Measurements from ENCODE around the gene UACA.
"Not testable (repeated sequence)": the region's sequence is repeated elsewhere in the genome, so short reads cannot be mapped to it uniquely, and the experiment has no call there.

The UACA gene

GRCh38 chr15:70742928-70743327, 20.4 kb downstream of the UACA start:
- no peak overlapping the region for H3K4me3 ChIP-seq (replicated peaks in 1 of 2; ENCODE audit: low read depth in 2 of 2, low read length in 2 of 2)
- no peak for TF ChIP-seq CTCF (IDR thresholded peaks at IDR 0.05; ENCODE audit: low read depth, low read length)
- DNase-seq (ENCODE audit: low read depth in 2 of 2), result peak in 1 of 2 donors; percentile 45

DNA sequence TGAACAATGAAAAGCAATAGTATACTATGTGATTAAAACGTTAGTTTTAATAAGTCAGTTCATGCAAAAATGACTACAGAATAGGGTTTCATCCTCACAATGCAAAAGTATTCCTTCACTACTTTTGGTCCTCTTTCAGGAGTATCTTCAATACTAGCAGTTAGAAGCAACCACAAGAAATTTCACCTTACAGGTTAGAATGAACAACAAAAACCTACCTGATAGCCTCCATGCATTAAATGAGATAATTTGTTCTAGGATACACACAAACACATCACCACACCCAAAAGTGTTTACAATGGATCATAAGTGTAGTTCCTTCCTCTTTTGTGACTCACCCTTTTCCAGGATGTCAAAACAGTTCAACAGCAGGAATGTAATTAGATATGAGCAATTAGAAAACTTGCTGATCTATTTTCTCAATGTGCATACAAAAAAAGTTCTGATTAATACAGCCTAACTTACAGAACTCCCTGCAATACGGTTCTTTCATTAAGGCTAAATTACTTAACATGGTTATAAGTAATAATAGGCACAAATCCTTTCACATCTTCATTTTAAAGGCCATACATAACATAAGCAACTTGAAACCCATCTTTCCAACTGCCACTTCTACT, 21.6 kb downstream of the UACA start:
- H3K4me3 ChIP-seq (replicated peaks in 1 of 2; ENCODE audit: low read depth in 2 of 2, low read length in 2 of 2), result no peak overlapping the region
- peak; percentile 51 to 74 for DNase-seq (ENCODE audit: low read depth in 2 of 2)
- no peak for TF ChIP-seq CTCF (IDR thresholded peaks at IDR 0.05; ENCODE audit: low read depth, low read length)

GRCh38 chr15:70741107-70741531, 22.2 kb downstream of the UACA start:
- DNase-seq (ENCODE audit: low read depth in 2 of 2), result peak; percentile 93 to 96
- no peak overlapping the region for H3K4me3 ChIP-seq (replicated peaks in 1 of 2; ENCODE audit: low read depth in 2 of 2, low read length in 2 of 2)
- TF ChIP-seq CTCF (IDR thresholded peaks at IDR 0.05; ENCODE audit: low read depth, low read length), result no peak

- H3K4me3 ChIP-seq (replicated peaks in 1 of 2; ENCODE audit: low read depth in 2 of 2, low read length in 2 of 2); DNase-seq (ENCODE audit: low read depth in 2 of 2): not testable (repeated sequence)
Observed at GRCh38 chr15:70735040-70735439, 28.3 kb downstream of the UACA start.

DNA sequence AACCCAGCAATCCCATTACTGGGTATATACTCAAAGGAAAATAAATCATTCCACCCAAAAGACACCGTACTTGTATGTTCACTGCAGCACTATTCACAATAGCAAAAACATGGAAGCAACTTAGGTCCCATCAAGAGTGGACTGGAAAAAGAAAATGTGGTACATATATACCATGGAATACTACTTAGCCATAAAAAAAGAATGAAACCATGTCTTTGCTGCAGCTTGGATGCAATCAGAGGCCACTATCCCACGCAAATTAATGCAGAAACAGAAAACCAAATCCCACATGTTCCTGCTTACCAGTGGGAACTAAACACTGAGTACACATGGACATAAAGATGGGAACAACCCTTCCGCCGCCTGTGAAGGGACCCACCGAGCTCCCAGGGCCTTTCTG, 34.2 kb downstream of the UACA start:
- TF ChIP-seq CTCF (IDR thresholded peaks at IDR 0.05; ENCODE audit: low read depth, low read length), result no peak
- H3K4me3 ChIP-seq (replicated peaks in 1 of 2; ENCODE audit: low read depth in 2 of 2, low read length in 2 of 2), result no peak overlapping the region
- no peak for DNase-seq (ENCODE audit: low read depth in 2 of 2)

DNA sequence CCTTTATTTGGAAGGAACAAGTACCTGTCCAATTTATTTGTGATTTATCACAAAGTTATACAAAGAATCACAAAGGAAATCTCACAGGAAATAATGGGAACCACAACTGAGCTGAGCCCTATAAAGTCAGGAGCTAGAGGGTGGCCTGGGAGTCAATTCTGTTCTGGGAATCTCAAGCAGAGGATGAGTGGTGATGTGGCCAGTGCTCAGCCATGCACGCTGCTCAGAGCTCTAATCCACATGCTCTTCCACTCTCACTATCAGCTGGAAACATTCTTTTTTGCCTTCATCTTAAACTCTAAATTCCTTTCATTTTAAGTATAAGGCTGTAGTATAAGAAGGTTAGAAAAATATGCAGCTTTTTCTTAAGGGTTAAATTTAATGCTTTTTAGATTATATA, 36.6 kb downstream of the UACA start:
- TF ChIP-seq CTCF (IDR thresholded peaks at IDR 0.05; ENCODE audit: low read depth, low read length), result no peak
- peak; percentile 30 to 44 for DNase-seq (ENCODE audit: low read depth in 2 of 2)

DNA sequence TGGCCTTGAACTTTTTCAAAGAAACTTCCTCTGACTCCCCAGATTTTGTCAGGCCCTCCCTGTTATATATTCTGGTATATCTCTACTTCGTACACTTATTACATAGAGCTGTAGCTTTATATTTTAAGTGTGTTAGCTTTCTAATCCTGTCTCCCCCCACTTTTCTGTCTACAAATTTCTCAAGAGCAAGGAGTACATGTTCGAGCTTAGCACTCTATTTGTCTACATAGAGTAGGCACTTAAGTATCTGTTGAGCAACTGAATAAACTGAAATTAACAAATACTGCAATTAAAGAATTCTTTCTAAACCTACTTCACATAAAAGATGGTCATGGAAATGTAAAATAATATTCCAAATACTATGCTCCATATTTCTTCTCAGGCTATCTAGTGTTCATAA, 39.4 kb downstream of the UACA start:
- H3K4me3 ChIP-seq (replicated peaks in 1 of 2; ENCODE audit: low read depth in 2 of 2, low read length in 2 of 2), result no peak overlapping the region
- DNase-seq (ENCODE audit: low read depth in 2 of 2), result no peak
- TF ChIP-seq CTCF (IDR thresholded peaks at IDR 0.05; ENCODE audit: low read depth, low read length), result no peak

More for the DNA sequence above, 36.6 kb downstream of the UACA start:
- H3K4me3 ChIP-seq (replicated peaks in 1 of 2; ENCODE audit: low read depth in 2 of 2, low read length in 2 of 2), result no peak overlapping the region
